B cell (primary cell): ENCODE data around the gene DAO. TPM values are rescaled to one million over a fixed set of nuclear protein-coding genes. Genes with fewer than 3 reads are reported as not detected.

Source experiments
- ATAC-seq: fragments of 200-7000 bp; cut with Tn5 transposase; one replicate; pipeline ENCODE4 v1.10.0; 2021; ENCODE audit warnings: low read depth, mild to moderate bottlenecking, moderate number of reproducible peaks, moderate library complexity
- CTCF ChIA-PET: fragments of 350-600 bp; sonication (Branson Sonifier 250); formaldehyde crosslinking; loops from one replicate; lab custom pipeline; 2021; ENCODE audit warnings: antibody characterized with exemption, inconsistent platforms; lab: Charles Lee
- POLR2A ChIA-PET: fragments of 350-600 bp; sonication (Branson Sonifier 250); formaldehyde crosslinking; loops from one replicate; lab custom pipeline; 2021; ENCODE audit warnings: antibody characterized with exemption; lab: Charles Lee
- DNase-seq: peaks from one replicate; pipeline ENCODE4 v3.0.0; 2013
- H2AFZ ChIP-seq: 2 replicates; pipeline ENCODE4 v1.6.1; 2012; ENCODE audit warnings: mild to moderate bottlenecking, low read depth, low read length; ENCODE audit not compliant: insufficient read depth, poor library complexity, severe bottlenecking
- H3K27ac ChIP-seq, 2 donors: 1 replicate in 1 of 2; 2 replicates in 1 of 2; pipeline ENCODE4 v1.5.1; 2012 to 2013; ENCODE audit warnings: low read length in 2 of 2, mild to moderate bottlenecking in 2 of 2, moderate library complexity in 1 of 2
- H3K27me3 ChIP-seq, 4 experiments: fragments of 200-600 bp in 1 of 4; sonication (generic) in 1 of 4; replicated peaks in 1 of 4; 1 replicate in 2 of 4; 2 replicates in 2 of 4; pipeline versions ENCODE4 v1.6.1 to v1.7.0; 2013 to 2016; ENCODE audit warnings: low read length in 3 of 4, mild to moderate bottlenecking in 2 of 4, mixed read lengths in 1 of 4, moderate library complexity in 1 of 4; ENCODE audit not compliant: insufficient read depth in 4 of 4, control insufficient read depth in 3 of 4; ENCODE audit errors: control extremely low read depth in 1 of 4
- H3K36me3 ChIP-seq, 2 experiments: replicated peaks in 1 of 2; 1 replicate in 1 of 2; 2 replicates in 1 of 2; pipeline versions ENCODE4 v1.6.1 to v1.7.1; 2013; ENCODE audit warnings: low read length in 1 of 2; ENCODE audit not compliant: insufficient read depth in 2 of 2, control insufficient read depth in 1 of 2; ENCODE audit errors: control extremely low read depth in 1 of 2, extremely low read depth in 1 of 2
- H3K4me1 ChIP-seq, 2 donors: fragments of 200-600 bp in 1 of 2; sonication (generic) in 1 of 2; 1 replicate in 1 of 2; 2 replicates in 1 of 2; pipeline versions ENCODE4 v1.5.1 to v1.6.1; 2013 to 2017; ENCODE audit warnings: low read length in 2 of 2; ENCODE audit not compliant: control insufficient read depth in 2 of 2, insufficient read depth in 2 of 2
- H3K4me2 ChIP-seq: replicated peaks from 2 replicates; pipeline ENCODE3; 2012; ENCODE audit warnings: mild to moderate bottlenecking, low read depth, low read length; ENCODE audit not compliant: poor library complexity, severe bottlenecking
- H3K4me3 ChIP-seq, 5 experiments: fragments of 200-600 bp in 1 of 5; sonication (generic) in 1 of 5; 1 replicate in 3 of 5; 2 replicates in 2 of 5; pipeline versions ENCODE4 v1.5.1 to v1.7.0; 2011 to 2016; ENCODE audit warnings: low read length in 4 of 5, mild to moderate bottlenecking in 4 of 5, low read depth in 2 of 5, control low read depth in 1 of 5, moderate library complexity in 1 of 5; ENCODE audit not compliant: insufficient read depth in 1 of 5; ENCODE audit errors: control extremely low read depth in 1 of 5, extremely low read depth in 1 of 5
- H3K79me2 ChIP-seq: fragments of 200-600 bp; sonication (generic); one replicate; pipeline ENCODE4 v1.6.0; 2016; ENCODE audit warnings: low read length; ENCODE audit not compliant: control insufficient read depth, insufficient read depth
- H3K9ac ChIP-seq: fragments of 200-600 bp; sonication (generic); 2 replicates; pipeline ENCODE4 v1.6.1; 2017; ENCODE audit warnings: mild to moderate bottlenecking, low read length, moderate library complexity
- H3K9me3 ChIP-seq, 3 donors: one replicate each; pipeline versions ENCODE4 v1.6.1 to v1.7.1; 2013; ENCODE audit warnings: low read length in 2 of 3; ENCODE audit not compliant: control insufficient read depth in 2 of 3, insufficient read depth in 1 of 3; ENCODE audit errors: control extremely low read depth in 1 of 3
- H4K20me1 ChIP-seq: 2 replicates; pipeline ENCODE4 v1.6.0; 2012; ENCODE audit warnings: mild to moderate bottlenecking, low read length; ENCODE audit not compliant: insufficient read depth, control insufficient read depth, poor library complexity, severe bottlenecking
- H3K27ac Mint-ChIP-seq: one replicate; pipeline ENCODE4 v1.8.0; 2021; ENCODE audit warnings: mixed read lengths
- H3K27me3 Mint-ChIP-seq: one replicate; pipeline ENCODE4 v1.8.0; 2021; ENCODE audit warnings: mixed read lengths
- H3K4me1 Mint-ChIP-seq: one replicate; pipeline ENCODE4 v1.8.0; 2021; ENCODE audit warnings: mixed read lengths
- H3K4me3 Mint-ChIP-seq: one replicate; pipeline ENCODE4 v1.8.0; 2021; ENCODE audit warnings: mixed read lengths
- H3K9me3 Mint-ChIP-seq: one replicate; pipeline ENCODE4 v1.8.0; 2022; ENCODE audit warnings: mixed read lengths; ENCODE audit not compliant: insufficient read depth
- CTCF ChIP-seq: fragments of 200-600 bp; IDR thresholded peaks from one replicate; pipeline ENCODE4 v1.8.0; 2022; ENCODE audit warnings: antibody characterized with exemption, mild to moderate bottlenecking
- EZH2 ChIP-seq: IDR thresholded peaks from 2 replicates; pipeline ENCODE4 v1.6.1; 2012; ENCODE audit warnings: borderline replicate concordance, low read depth, mild to moderate bottlenecking, moderate library complexity, low read length; ENCODE audit not compliant: insufficient read depth, poor library complexity, severe bottlenecking
- WGBS: methylation state at CpG from one replicate; pipeline ENCODE4 v1.1.5; 2013; ENCODE audit warnings: missing lambda C conversion rate; ENCODE audit not compliant: insufficient coverage; 5-methylcytosine and 5-hydroxymethylcytosine counted together
- intact Hi-C: fragments of 100-400 bp; cut with micrococcal nuclease; formaldehyde crosslinking; loops from one replicate; pipeline ENCODE4 v1.10.0; 2022
- polyA plus RNA-seq: library from polyadenylated mRNA; depleted of rRNA; stranded (reverse); fragments of >200 nt; gene quantifications from 2 replicates; pipeline ENCODE4 v1.2.3, GENCODE V29; 2012
- total RNA-seq, 2 donors: library from RNA; stranded (reverse); fragments of 120-200 nt in 1 of 2; gene quantifications; 1 replicate in 1 of 2; 2 replicates in 1 of 2; pipeline versions ENCODE4 v1.2.3 to v1.2.4, GENCODE V29; 2013 to 2022

Gene DAO
- total and polyA plus RNA-seq, 2 donors (not counting 1 experiment from before 2014, with no cell fraction given), result not detected

GRCh38 chr12:108856428-108857157 is 23.3 kb upstream of the DAO start:
- Mint-ChIP-seq H3K9me3 (no peaks in the 10 kb centered on the region), H3K4me1 (peaks cover 52% of the 10 kb centered on the region), H3K27ac (peak overlapping the region; percentile 96), H3K4me3 (peak overlapping the region; percentile 99), H3K27me3 (no peaks in the 10 kb centered on the region)
- DNase-seq (peak; percentile 59), ATAC-seq (peak; percentile 2)
- no peaks in the 10 kb centered on the region for H4K20me1 ChIP-seq
- peak overlapping the region; percentile 71 for H2AFZ ChIP-seq
- peaks cover 0 to 4% (median 0%) of the 10 kb centered on the region in 4 experiments for H3K27me3 ChIP-seq
- intact Hi-C loops, result loop anchor here (1.0 to 5.0 kb wide), 6 partner anchors 126 to 341 kb away; partner anchors contain the start of genes ALKBH2, CORO1C, FICD and ISCU
- WGBS, result 24% methylated on average over 24 of the region's 24 CpGs
- no peaks in the 10 kb centered on the region for H3K36me3 ChIP-seq
- CTCF ChIA-PET, result interaction anchor here (0.7 to 1.2 kb wide), 2 partner anchors 10 to 94 kb away, joined by 3 read pairs; no protein-coding TSS in a partner anchor
- H3K27ac ChIP-seq, result peak overlapping the region in 1 of 2 donors; percentile 56
- H3K4me3 ChIP-seq, result peak overlapping the region; percentile 43 to 76 (median 71)
- H3K4me1 ChIP-seq, result peaks cover 29 to 44% of the 10 kb centered on the region in 2 donors
- no peak for TF ChIP-seq EZH2
- TF ChIP-seq CTCF, result no peak
- peak overlapping the region; percentile 71 for H3K9ac ChIP-seq
- POLR2A ChIA-PET, result interaction anchor here (1.1 kb wide), 1 partner anchor 28 kb away, joined by 3 read pairs; no protein-coding TSS in a partner anchor
- H3K79me2 ChIP-seq, result peaks cover 5% of the 10 kb centered on the region
- H3K9me3 ChIP-seq, result no peaks in the 10 kb centered on the region
- peak overlapping the region; percentile 85 for H3K4me2 ChIP-seq

- H3K27ac ChIP-seq, result peak overlapping the region in 1 of 2 donors; percentile 56
- intact Hi-C loops, result loop anchor here (1.0 to 5.0 kb wide), 6 partner anchors 126 to 342 kb away; partner anchors contain the start of genes ALKBH2, CORO1C, FICD and ISCU
- no peaks in the 10 kb centered on the region for H3K36me3 ChIP-seq
- H3K4me2 ChIP-seq, result peak overlapping the region; percentile 85
- ChIA-PET CTCF (interaction anchor here (0.7 to 5.7 kb wide), 3 partner anchors 9 to 93 kb away, joined by 3 to 27 read pairs (median 3); no protein-coding TSS in a partner anchor), POLR2A (interaction anchor here (0.6 to 1.4 kb wide), 5 partner anchors 19 to 289 kb away, joined by 3 to 4 read pairs (median 3); no protein-coding TSS in a partner anchor)
- peak overlapping the region; percentile 43 to 76 (median 71) for H3K4me3 ChIP-seq
- peaks cover 34 to 49% of the 10 kb centered on the region in 2 donors for H3K4me1 ChIP-seq
- ATAC-seq (no peak), DNase-seq (no peak)
- peak overlapping the region; percentile 71 for H3K9ac ChIP-seq
- TF ChIP-seq CTCF (no peak), EZH2 (no peak)
- H3K79me2 ChIP-seq, result peaks cover 5% of the 10 kb centered on the region
- WGBS, result 2% methylated on average over 30 of the region's 30 CpGs
- H4K20me1 ChIP-seq, result no peaks in the 10 kb centered on the region
- H2AFZ ChIP-seq, result peak overlapping the region; percentile 71
- Mint-ChIP-seq H3K9me3 (no peaks in the 10 kb centered on the region), H3K4me3 (peak overlapping the region; percentile 99), H3K27ac (peak overlapping the region; percentile 96), H3K27me3 (no peaks in the 10 kb centered on the region), H3K4me1 (peaks cover 57% of the 10 kb centered on the region)
- peaks cover 0 to 4% (median 0%) of the 10 kb centered on the region in 4 experiments for H3K27me3 ChIP-seq
- H3K9me3 ChIP-seq, result no peaks in the 10 kb centered on the region
Measured at GRCh38 chr12:108857158-108857407, 22.8 kb upstream of the DAO start.
